ENCODE results near the gene MIS18A.

MIS18A gene

GRCh38 chr21:32245971-32246370 is 32.9 kb downstream of the MIS18A start:
- Histone ChIP-seq H2AFZ (ENCODE audit: low read length) (no peak overlapping the region), H3K9me3 (replicated peaks; ENCODE audit: insufficient read depth, low read length) (no peaks in the 10 kb centered on the region), H4K20me1 (ENCODE audit: insufficient read depth, low read length) (no peaks in the 10 kb centered on the region), H3F3A (ENCODE audit: insufficient read depth, low read length) (no peaks in the 10 kb centered on the region), H3K27ac (ENCODE audit: low read length) (no peak overlapping the region), H3K9me2 (replicated peaks; ENCODE audit: insufficient read depth, low read length) (no peaks in the 10 kb centered on the region), H3K9ac (ENCODE audit: low read length) (no peak overlapping the region), H3K4me1 (ENCODE audit: low read length) (no peaks in the 10 kb centered on the region), H3K36me3 (replicated peaks; ENCODE audit: insufficient read depth, low read length) (no peaks in the 10 kb centered on the region), H3K4me2 (ENCODE audit: low read depth, low read length) (no peak overlapping the region), H3K4me3 (ENCODE audit: low read length) (no peak overlapping the region), H3K79me2 (ENCODE audit: low read length) (no peaks in the 10 kb centered on the region), H3K27me3 (replicated peaks; ENCODE audit: insufficient read depth, low read length) (no peaks in the 10 kb centered on the region)
- no peak for DNase-seq
- TF ChIP-seq CTCF (IDR thresholded peaks at IDR 0.05; ENCODE audit: low read length) (no peak), EZH2 (optimal IDR thresholded peaks at IDR 0.05; ENCODE audit: low read depth, low read length) (no peak), EZH2phosphoT487 (IDR thresholded peaks at IDR 0.05; ENCODE audit: low read length) (no peak)

- Histone ChIP-seq H3K9ac (ENCODE audit: low read length) (no peak overlapping the region), H3F3A (ENCODE audit: insufficient read depth, low read length) (no peaks in the 10 kb centered on the region), H3K27me3 (replicated peaks; ENCODE audit: insufficient read depth, low read length) (no peaks in the 10 kb centered on the region), H3K9me3 (replicated peaks; ENCODE audit: insufficient read depth, low read length) (no peaks in the 10 kb centered on the region), H3K9me2 (replicated peaks; ENCODE audit: insufficient read depth, low read length) (no peaks in the 10 kb centered on the region), H3K4me1 (ENCODE audit: low read length) (no peaks in the 10 kb centered on the region), H4K20me1 (ENCODE audit: insufficient read depth, low read length) (no peaks in the 10 kb centered on the region), H3K4me2 (ENCODE audit: low read depth, low read length) (no peak overlapping the region), H3K79me2 (ENCODE audit: low read length) (no peaks in the 10 kb centered on the region), H2AFZ (ENCODE audit: low read length) (no peak overlapping the region), H3K27ac (ENCODE audit: low read length) (no peak overlapping the region), H3K4me3 (ENCODE audit: low read length) (no peak overlapping the region), H3K36me3 (replicated peaks; ENCODE audit: insufficient read depth, low read length) (no peaks in the 10 kb centered on the region)
- TF ChIP-seq CTCF (IDR thresholded peaks at IDR 0.05; ENCODE audit: low read length) (no peak), EZH2 (optimal IDR thresholded peaks at IDR 0.05; ENCODE audit: low read depth, low read length) (no peak), EZH2phosphoT487 (IDR thresholded peaks at IDR 0.05; ENCODE audit: low read length) (no peak)
- DNase-seq: peak; percentile 37
Measured at GRCh38 chr21:32240851-32241687, 37.8 kb downstream of the MIS18A start.

- Histone ChIP-seq H3K4me3 (ENCODE audit: low read length) (no peak overlapping the region), H3K9me2 (replicated peaks; ENCODE audit: insufficient read depth, low read length) (no peaks in the 10 kb centered on the region), H3K36me3 (replicated peaks; ENCODE audit: insufficient read depth, low read length) (no peaks in the 10 kb centered on the region), H3K4me2 (ENCODE audit: low read depth, low read length) (no peak overlapping the region), H3K27ac (ENCODE audit: low read length) (no peak overlapping the region), H3K9me3 (replicated peaks; ENCODE audit: insufficient read depth, low read length) (no peaks in the 10 kb centered on the region), H3K4me1 (ENCODE audit: low read length) (no peaks in the 10 kb centered on the region), H3K27me3 (replicated peaks; ENCODE audit: insufficient read depth, low read length) (no peaks in the 10 kb centered on the region), H4K20me1 (ENCODE audit: insufficient read depth, low read length) (no peaks in the 10 kb centered on the region), H3F3A (ENCODE audit: insufficient read depth, low read length) (no peaks in the 10 kb centered on the region), H3K9ac (ENCODE audit: low read length) (no peak overlapping the region), H2AFZ (ENCODE audit: low read length) (no peak overlapping the region), H3K79me2 (ENCODE audit: low read length) (no peaks in the 10 kb centered on the region)
- TF ChIP-seq EZH2 (optimal IDR thresholded peaks at IDR 0.05; ENCODE audit: low read depth, low read length) (no peak), EZH2phosphoT487 (IDR thresholded peaks at IDR 0.05; ENCODE audit: low read length) (no peak), CTCF (IDR thresholded peaks at IDR 0.05; ENCODE audit: low read length) (no peak)
- DNase-seq: no peak
Measured at GRCh38 chr21:32239551-32239950, 39.3 kb downstream of the MIS18A start.

Data from MM.1S (cell line).